Endothelial cell of umbilical vein (primary cell): ENCODE data around the gene ARHGAP45. TPM values are rescaled to one million over a fixed set of nuclear protein-coding genes. Genes with fewer than 3 reads are reported as not detected.

ENCODE experiments used
- BruUV-seq: library from RNA; stranded (reverse); fragments of 400-500 nt; replicated peaks from 2 replicates; lab custom pipeline; 2021; lab: Mats Ljungman, UMichigan
- CTCF ChIA-PET: fragments of 300-600, 350-600 bp; sonication (Branson Sonifier 250); formaldehyde crosslinking; loops from one replicate; lab custom pipeline; 2021; ENCODE audit warnings: antibody characterized with exemption, inconsistent platforms; lab: Charles Lee
- POLR2A ChIA-PET: fragments of 300-600, 350-600 bp; sonication (Branson Sonifier 250); formaldehyde crosslinking; loops from one replicate; lab custom pipeline; 2021; ENCODE audit warnings: antibody characterized with exemption, inconsistent platforms; lab: Charles Lee
- DNase-seq: peaks from one replicate; pipeline ENCODE4 v3.0.0-alpha.2; 2011; ENCODE audit warnings: low read depth, low spot score
- FAIRE-seq: peaks from 2 replicates; lab custom pipeline; 2011; peaks lifted over from hg19 to GRCh38; lab: Jason Lieb, UNC
- H2AFZ ChIP-seq: 2 replicates; pipeline ENCODE4 v1.6.0; 2012; ENCODE audit warnings: low read depth, low read length, control low read depth, inconsistent platforms
- H3K27ac ChIP-seq: 2 replicates; pipeline ENCODE4 v1.5.1; 2011; ENCODE audit warnings: low read depth, mild to moderate bottlenecking, control low read depth, low read length, moderate library complexity; ENCODE audit not compliant: insufficient read depth
- H3K27me3 ChIP-seq, 2 experiments: 2 replicates each; pipeline versions ENCODE4 v1.6.0 to v1.6.1; 2011; ENCODE audit warnings: low read length in 2 of 2, mixed read lengths in 1 of 2; ENCODE audit not compliant: control insufficient read depth in 2 of 2, insufficient read depth in 2 of 2
- H3K36me3 ChIP-seq, 2 experiments: 2 replicates in 1 of 2; 3 replicates in 1 of 2; pipeline ENCODE4 v1.5.1; 2011; ENCODE audit warnings: low read length in 2 of 2, mild to moderate bottlenecking in 1 of 2, moderate library complexity in 1 of 2; ENCODE audit not compliant: control insufficient read depth in 2 of 2, insufficient read depth in 2 of 2; ENCODE audit errors: extremely low read depth in 1 of 2
- H3K4me1 ChIP-seq: 3 replicates; pipeline ENCODE4 v1.5.1; 2011; ENCODE audit warnings: mild to moderate bottlenecking, low read length; ENCODE audit not compliant: control insufficient read depth, insufficient read depth; ENCODE audit errors: extremely low read depth
- H3K4me2 ChIP-seq: 2 replicates; pipeline ENCODE4 v1.6.1; 2011; ENCODE audit warnings: low read length, control low read depth, mixed read lengths; ENCODE audit not compliant: insufficient read depth
- H3K4me3 ChIP-seq, 3 experiments: fragments of 200-600 bp in 1 of 3; sonication (generic), shearing (Covaris generic) in 1 of 3; replicated peaks in 1 of 3; 2 replicates each; pipeline ENCODE4 v1.5.1; 2011 to 2016; ENCODE audit warnings: control low read depth in 3 of 3, low read length in 3 of 3, mild to moderate bottlenecking in 2 of 3, inconsistent platforms in 1 of 3, low read depth in 1 of 3, moderate library complexity in 1 of 3; ENCODE audit not compliant: insufficient read depth in 1 of 3
- H3K79me2 ChIP-seq: 2 replicates; pipeline ENCODE4 v1.6.0; 2012; ENCODE audit warnings: low read length, inconsistent platforms; ENCODE audit not compliant: control insufficient read depth, insufficient read depth
- H3K9ac ChIP-seq: replicated peaks from 2 replicates; pipeline ENCODE3; 2011; ENCODE audit warnings: low read length, control low read depth; ENCODE audit not compliant: insufficient read depth; ENCODE audit errors: extremely low read depth
- H3K9me1 ChIP-seq: replicated peaks from 3 replicates; pipeline ENCODE4 v1.6.0; 2011; ENCODE audit warnings: mild to moderate bottlenecking, low read length; ENCODE audit not compliant: control insufficient read depth, insufficient read depth; ENCODE audit errors: extremely low read depth
- H3K9me3 ChIP-seq: replicated peaks from 2 replicates; pipeline ENCODE4 v1.5.1; 2012; ENCODE audit warnings: low read length, inconsistent platforms; ENCODE audit not compliant: control insufficient read depth, insufficient read depth
- H4K20me1 ChIP-seq: replicated peaks from 2 replicates; pipeline ENCODE3; 2011; ENCODE audit warnings: mild to moderate bottlenecking, low read length; ENCODE audit not compliant: control insufficient read depth, insufficient read depth; ENCODE audit errors: extremely low read depth
- CTCF ChIP-seq, 2 donors: IDR thresholded peaks; 1 replicate in 1 of 2; 2 replicates in 1 of 2; pipeline ENCODE4 v1.5.1; 2011; ENCODE audit warnings: low read length in 2 of 2, mild to moderate bottlenecking in 2 of 2, moderate library complexity in 2 of 2, control low read depth in 1 of 2, inconsistent platforms in 1 of 2, low read depth in 1 of 2; ENCODE audit not compliant: insufficient read depth in 1 of 2; ENCODE audit errors: extremely low read depth in 1 of 2
- EZH2 ChIP-seq: IDR thresholded peaks from 2 replicates; pipeline ENCODE4 v1.6.1; 2012; ENCODE audit warnings: borderline replicate concordance, low read depth, mild to moderate bottlenecking, moderate library complexity, low read length, inconsistent platforms; ENCODE audit not compliant: severe bottlenecking
- FOS ChIP-seq: IDR thresholded peaks from 2 replicates; pipeline ENCODE4 v1.6.1; 2011; ENCODE audit warnings: mild to moderate bottlenecking, low read length, moderate library complexity, borderline replicate concordance; ENCODE audit not compliant: insufficient read depth
- GATA2 ChIP-seq: IDR thresholded peaks from 2 replicates; pipeline ENCODE4 v1.7.0; 2011; ENCODE audit warnings: low read depth, mild to moderate bottlenecking, moderate library complexity, mixed read lengths, low read length; ENCODE audit not compliant: insufficient read length, insufficient read depth
- JUN ChIP-seq: IDR thresholded peaks from 2 replicates; pipeline ENCODE4 v1.6.1; 2011; ENCODE audit warnings: borderline replicate concordance, low read depth; ENCODE audit not compliant: insufficient read length, insufficient read depth
- MAX ChIP-seq: IDR thresholded peaks from 2 replicates; pipeline ENCODE4 v1.6.1; 2011; ENCODE audit not compliant: insufficient read depth, insufficient read length
- MYC ChIP-seq: IDR thresholded peaks from one replicate; pipeline ENCODE4 v1.6.1; 2011; ENCODE audit warnings: mild to moderate bottlenecking, low read depth, low read length
- POLR2A ChIP-seq: IDR thresholded peaks from 2 replicates; pipeline ENCODE4 v1.6.1; 2012; ENCODE audit warnings: low read depth, mild to moderate bottlenecking, control low read depth, low read length
- POLR2AphosphoS5 ChIP-seq: IDR thresholded peaks from 2 replicates; pipeline ENCODE4 v1.6.1; 2012; ENCODE audit warnings: low read depth, mild to moderate bottlenecking, control low read depth, low read length, moderate library complexity; ENCODE audit not compliant: insufficient read depth
- dilution Hi-C: fragments of 300-500 bp; cut with MboI; formaldehyde crosslinking; loops from one replicate; pipeline ENCODE4 v1.15.0; 2019; ENCODE audit warnings: low sequenced_read_pairs; ENCODE audit not compliant: extremely low pct_ligation_motif_present
- intact Hi-C: fragments of 100-400 bp; cut with micrococcal nuclease; formaldehyde crosslinking; loops from one replicate; pipeline ENCODE4 v1.10.0; 2022
- polyA plus RNA-seq, 4 experiments: library from polyadenylated mRNA; depleted of rRNA in 3 of 4; stranded (reverse) in 3 of 4; unstranded in 1 of 4; fragments of >200 nt; gene quantifications; 2 replicates each; pipeline versions ENCODE4 v1.2.1 to v1.2.3, GENCODE V29; 2011 to 2012; ENCODE audit warnings: missing spikeins in 1 of 4
- total RNA-seq: library from RNA; stranded (reverse); gene quantifications from 2 replicates; pipeline ENCODE4 v1.2.3, GENCODE V29; 2021

The ARHGAP45 gene
- total and polyA plus RNA-seq, 2 donors (not counting 3 experiments of a cell fraction or from before 2014, with no cell fraction given) = 7.5 to 10.4 TPM

- intact Hi-C loops = no loop called here
- dilution Hi-C loops = no loop called here
- BruUV-seq = no TSS peak
- H3K9ac ChIP-seq = no peak overlapping the region
- H3K79me2 ChIP-seq = no peaks in the 10 kb centered on the region
- H3K4me1 ChIP-seq = peaks cover 17% of the 10 kb centered on the region
- TF ChIP-seq MYC = no peak
- no peak for TF ChIP-seq POLR2A
- TF ChIP-seq GATA2 = no peak
- no peak for TF ChIP-seq EZH2
- no peak for TF ChIP-seq POLR2AphosphoS5
- TF ChIP-seq MAX = no peak
- TF ChIP-seq CTCF (IDR thresholded peaks at IDR 0.05; ENCODE audit: extremely low read depth in 1 of 2, insufficient read depth in 1 of 2, low read depth in 1 of 2, low read length in 2 of 2) = no peak
- TF ChIP-seq JUN = no peak
- no peak for TF ChIP-seq FOS
- CTCF ChIA-PET = no interaction called here
- no peaks in the 10 kb centered on the region for H3K36me3 ChIP-seq
- H3K27ac ChIP-seq = no peak overlapping the region
- no peaks in the 10 kb centered on the region for H3K27me3 ChIP-seq
- H2AFZ ChIP-seq = no peak overlapping the region
- no peak overlapping the region for H3K4me2 ChIP-seq
- no peak for DNase-seq
- no peaks in the 10 kb centered on the region for H3K9me1 ChIP-seq
- POLR2A ChIA-PET = no interaction called here
- no peaks in the 10 kb centered on the region for H4K20me1 ChIP-seq
- H3K4me3 ChIP-seq = no peak overlapping the region
- no peaks in the 10 kb centered on the region for H3K9me3 ChIP-seq
- no peak for FAIRE-seq
Measured at GRCh38 chr19:1061987-1062386, 5.0 kb upstream of the ARHGAP45 start.
